GM06990 (cell line): ENCODE results near the gene PCYT1A.
"Not testable (repeated sequence)": the region's sequence is repeated elsewhere in the genome, so short reads cannot be mapped to it uniquely, and the experiment has no call there.

ENCODE experiments used
- DNase-seq: peaks from one replicate; pipeline ENCODE4 v3.0.0-alpha.2; 2011; ENCODE audit not compliant: insufficient read length; ENCODE audit errors: extremely low read depth
- H3K27me3 ChIP-seq: replicated peaks from 2 replicates; pipeline ENCODE4 v1.6.0; 2011; ENCODE audit warnings: low read length; ENCODE audit not compliant: control insufficient read depth, insufficient read depth
- H3K36me3 ChIP-seq: 2 replicates; pipeline ENCODE4 v1.5.1; 2011; ENCODE audit warnings: low read length; ENCODE audit not compliant: control insufficient read depth, insufficient read depth
- H3K4me3 ChIP-seq: replicated peaks from 2 replicates; pipeline ENCODE4 v1.5.1; 2011; ENCODE audit warnings: low read depth, mild to moderate bottlenecking, control low read depth, low read length
- CTCF ChIP-seq: IDR thresholded peaks from 2 replicates; pipeline ENCODE4 v1.5.1; 2011; ENCODE audit warnings: low read length, control low read depth, mild to moderate bottlenecking, inconsistent platforms; ENCODE audit not compliant: insufficient read depth, poor library complexity, severe bottlenecking

Gene PCYT1A

GRCh38 chr3:196254376-196255283 is 32.9 kb downstream of the PCYT1A start:
- no peak overlapping the region for H3K4me3 ChIP-seq
- TF ChIP-seq CTCF = no peak
- DNase-seq = no peak
- peaks cover 1% of the 10 kb centered on the region for H3K36me3 ChIP-seq
- H3K27me3 ChIP-seq = no peaks in the 10 kb centered on the region

- no peaks in the 10 kb centered on the region for H3K27me3 ChIP-seq
- peaks cover 4% of the 10 kb centered on the region for H3K36me3 ChIP-seq
- TF ChIP-seq CTCF = no peak
- no peak overlapping the region for H3K4me3 ChIP-seq
- DNase-seq = no peak
These were observed 35.6 kb downstream of the PCYT1A start for GRCh38 chr3:196251918-196252317.

GRCh38 chr3:196246612-196247308 is 40.8 kb downstream of the PCYT1A start:
- TF ChIP-seq CTCF = no peak
- peaks cover 11% of the 10 kb centered on the region for H3K36me3 ChIP-seq
- no peak for DNase-seq
- H3K4me3 ChIP-seq = no peak overlapping the region
- H3K27me3 ChIP-seq = no peaks in the 10 kb centered on the region

GRCh38 chr3:196244166-196244565 is 43.4 kb downstream of the PCYT1A start:
- H3K36me3 ChIP-seq = peaks cover 13% of the 10 kb centered on the region
- H3K4me3 ChIP-seq, H3K27me3 ChIP-seq, DNase-seq: not testable (repeated sequence)

- H3K27me3 ChIP-seq = no peaks in the 10 kb centered on the region
- no peak for TF ChIP-seq CTCF
- no peak overlapping the region for H3K4me3 ChIP-seq
- DNase-seq = no peak
- peaks cover 15% of the 10 kb centered on the region for H3K36me3 ChIP-seq
These were observed 45.8 kb downstream of the PCYT1A start for GRCh38 chr3:196241704-196242103.

- no peak for TF ChIP-seq CTCF
- H3K27me3 ChIP-seq = no peaks in the 10 kb centered on the region
- peaks cover 12% of the 10 kb centered on the region for H3K36me3 ChIP-seq
- no peak overlapping the region for H3K4me3 ChIP-seq
- no peak for DNase-seq
These were observed 47.1 kb downstream of the PCYT1A start for GRCh38 chr3:196240424-196240823.
